Erythroblast (primary cell): ENCODE data around the gene ASCL1.

ENCODE experiments used
- GATA1 ChIP-seq: IDR thresholded peaks from 2 replicates; pipeline ENCODE4 v1.6.1; 2011; ENCODE audit warnings: low read depth, mild to moderate bottlenecking, control low read depth, low read length, moderate library complexity
- POLR2A ChIP-seq: IDR thresholded peaks from 2 replicates; pipeline ENCODE4 v1.6.1; 2011; ENCODE audit warnings: mild to moderate bottlenecking, low read length

- TF ChIP-seq POLR2A (no peak), GATA1 (no peak)
Measured at GRCh38 chr12:102913453-102914226, 43.8 kb upstream of the ASCL1 start.
